ENCODE measurements around the gene HRH2. TPM values are rescaled to one million over a fixed set of nuclear protein-coding genes. Genes with fewer than 3 reads are reported as not detected.

Gene HRH2
- total RNA-seq, 1 experiment from 2014 or later = 3.3 TPM

DNA sequence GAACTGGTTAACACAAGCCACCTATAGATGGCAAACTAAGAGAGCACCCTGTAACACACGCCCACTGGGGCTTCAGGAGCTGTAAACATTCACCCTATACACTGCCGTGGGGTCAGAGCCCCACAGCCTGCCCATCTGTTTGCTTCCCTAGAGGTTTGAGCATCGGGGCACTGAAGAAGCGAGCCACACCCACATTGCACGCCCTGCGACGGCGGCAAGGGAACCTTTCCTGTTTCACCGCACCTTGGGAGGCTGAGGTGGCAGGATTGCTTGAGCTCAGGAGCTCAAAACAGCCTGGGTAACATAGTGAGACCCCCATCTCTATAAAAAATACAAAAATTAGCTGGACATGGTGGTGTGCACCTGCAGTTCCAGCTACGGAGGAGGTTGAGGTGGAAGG is 76.6 kb downstream of the HRH2 start:
- no peaks in the 10 kb centered on the region for H3K9me3 ChIP-seq (ENCODE audit: control insufficient read depth, low read depth, low read length)
- H4K8ac ChIP-seq (replicated peaks; ENCODE audit: insufficient read length, low read depth, low read length) = no peak overlapping the region
- H3T11ph ChIP-seq (ENCODE audit: low read length) = no peak overlapping the region
- Mint-ChIP-seq H3K4me3 (no peak overlapping the region), H3K27ac (no peak overlapping the region), H3K27me3 (ENCODE audit: low read depth) (peaks cover 19% of the 10 kb centered on the region), H3K4me1 (peaks cover 13 to 19% of the 10 kb centered on the region in 2 experiments), H3K36me3 (ENCODE audit: insufficient read depth in 1 of 3, low read depth in 3 of 3) (peaks cover 0 to 4% (median 0%) of the 10 kb centered on the region in 3 experiments; a peak in 3 of 7 replicates), H3K9me3 (peaks cover 2 to 10% of the 10 kb centered on the region in 2 experiments; a peak in 4 of 5 replicates)
- no peaks in the 10 kb centered on the region for H3K27me3 ChIP-seq (ENCODE audit: insufficient read depth, low read length)
- H3K79me2 ChIP-seq (ENCODE audit: insufficient read depth, low read length) = no peaks in the 10 kb centered on the region
- H3K18ac ChIP-seq (ENCODE audit: insufficient read length, low read depth, low read length) = no peak overlapping the region
- H3K9ac ChIP-seq (ENCODE audit: extremely low read depth, insufficient read length, low read length) = no peak overlapping the region
- TF ChIP-seq, protein P1, sequence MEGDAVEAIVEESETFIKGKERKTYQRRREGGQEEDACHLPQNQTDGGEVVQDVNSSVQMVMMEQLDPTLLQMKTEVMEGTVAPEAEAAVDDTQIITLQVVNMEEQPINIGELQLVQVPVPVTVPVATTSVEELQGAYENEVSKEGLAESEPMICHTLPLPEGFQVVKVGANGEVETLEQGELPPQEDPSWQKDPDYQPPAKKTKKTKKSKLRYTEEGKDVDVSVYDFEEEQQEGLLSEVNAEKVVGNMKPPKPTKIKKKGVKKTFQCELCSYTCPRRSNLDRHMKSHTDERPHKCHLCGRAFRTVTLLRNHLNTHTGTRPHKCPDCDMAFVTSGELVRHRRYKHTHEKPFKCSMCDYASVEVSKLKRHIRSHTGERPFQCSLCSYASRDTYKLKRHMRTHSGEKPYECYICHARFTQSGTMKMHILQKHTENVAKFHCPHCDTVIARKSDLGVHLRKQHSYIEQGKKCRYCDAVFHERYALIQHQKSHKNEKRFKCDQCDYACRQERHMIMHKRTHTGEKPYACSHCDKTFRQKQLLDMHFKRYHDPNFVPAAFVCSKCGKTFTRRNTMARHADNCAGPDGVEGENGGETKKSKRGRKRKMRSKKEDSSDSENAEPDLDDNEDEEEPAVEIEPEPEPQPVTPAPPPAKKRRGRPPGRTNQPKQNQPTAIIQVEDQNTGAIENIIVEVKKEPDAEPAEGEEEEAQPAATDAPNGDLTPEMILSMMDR (conservative IDR thresholded peaks at IDR 0.05) = no peak
- H2AK5ac ChIP-seq (ENCODE audit: insufficient read length, low read length) = no peak overlapping the region
- H2BK120ac ChIP-seq (ENCODE audit: low read depth, low read length, poor library complexity, severe bottlenecking) = no peak overlapping the region
- no peak overlapping the region for H3K4ac ChIP-seq (ENCODE audit: low read depth, low read length)
- no peak overlapping the region for H4K91ac ChIP-seq (ENCODE audit: insufficient read length, low read depth, low read length)
- H4K20me1 ChIP-seq (ENCODE audit: control insufficient read depth, insufficient read depth, insufficient read length) = no peaks in the 10 kb centered on the region
- H2BK5ac ChIP-seq (ENCODE audit: insufficient read length, low read length) = no peak overlapping the region
- H3K4me2 ChIP-seq (ENCODE audit: insufficient read depth, insufficient read length, low read length) = no peak overlapping the region
- no peaks in the 10 kb centered on the region for H3K79me1 ChIP-seq (ENCODE audit: insufficient read depth, low read depth, low read length, poor library complexity, severe bottlenecking)
- no peak overlapping the region for H3K14ac ChIP-seq (ENCODE audit: insufficient read depth, low read length)
- H4K5ac ChIP-seq (ENCODE audit: insufficient read length, low read depth, low read length) = no peak overlapping the region
- no peak overlapping the region for H2BK12ac ChIP-seq (ENCODE audit: insufficient read length, low read depth, low read length)
- no peak for DNase-seq
- no peak overlapping the region for H3K23ac ChIP-seq (ENCODE audit: insufficient read length, low read depth, low read length)
- no peak overlapping the region for H2AFZ ChIP-seq (ENCODE audit: low read length)
- no peak overlapping the region for H2BK15ac ChIP-seq (ENCODE audit: low read depth, low read length)
- no peak overlapping the region for H2BK20ac ChIP-seq (ENCODE audit: low read depth, low read length, poor library complexity, severe bottlenecking)
- no peak overlapping the region for H3K27ac ChIP-seq (ENCODE audit: insufficient read length, low read depth, low read length)
- no CpG with 5 or more reads among the region's 10 CpGs for WGBS (ENCODE audit: extremely low coverage, insufficient read length, low lambda C conversion rate)
- no peaks in the 10 kb centered on the region for H3K4me1 ChIP-seq (ENCODE audit: insufficient read depth, low read length)
- H3K23me2 ChIP-seq (ENCODE audit: insufficient read length, low read depth, low read length, poor library complexity, severe bottlenecking) = peaks cover 2% of the 10 kb centered on the region
- H3K56ac ChIP-seq (ENCODE audit: insufficient read length, low read depth, low read length) = no peak overlapping the region
